PC-9 (cell line): ENCODE results near the gene ASF1A.

Experiments
- CTCF ChIP-seq: fragments of 200-600 bp; sonication (generic); conservative IDR thresholded peaks from 2 replicates; pipeline ENCODE4 v1.6.1; 2017; ENCODE audit warnings: mixed run types, antibody characterized with exemption, mild to moderate bottlenecking, moderate library complexity
- EZH2 ChIP-seq: fragments of 200-600 bp; sonication (generic); IDR thresholded peaks from 2 replicates; pipeline ENCODE4 v1.8.0; 2017; ENCODE audit warnings: antibody characterized with exemption, low read depth

GRCh38 chr6:118935331-118935668 is 41.3 kb downstream of the ASF1A start:
- TF ChIP-seq CTCF (no peak), EZH2 (no peak)
